Endothelial cell of umbilical vein (primary cell): ENCODE results near the gene NIN. TPM values are rescaled to one million over a fixed set of nuclear protein-coding genes. Genes with fewer than 3 reads are reported as not detected.

Experiments
- BruUV-seq: library from RNA; stranded (reverse); fragments of 400-500 nt; replicated peaks from 2 replicates; lab custom pipeline; 2021; lab: Mats Ljungman, UMichigan
- CTCF ChIA-PET: fragments of 300-600, 350-600 bp; sonication (Branson Sonifier 250); formaldehyde crosslinking; loops from one replicate; lab custom pipeline; 2021; ENCODE audit warnings: antibody characterized with exemption, inconsistent platforms; lab: Charles Lee
- POLR2A ChIA-PET: fragments of 300-600, 350-600 bp; sonication (Branson Sonifier 250); formaldehyde crosslinking; loops from one replicate; lab custom pipeline; 2021; ENCODE audit warnings: antibody characterized with exemption, inconsistent platforms; lab: Charles Lee
- DNase-seq: peaks from one replicate; pipeline ENCODE4 v3.0.0-alpha.2; 2011; ENCODE audit warnings: low read depth, low spot score
- FAIRE-seq: peaks from 2 replicates; lab custom pipeline; 2011; peaks lifted over from hg19 to GRCh38; lab: Jason Lieb, UNC
- H2AFZ ChIP-seq: 2 replicates; pipeline ENCODE4 v1.6.0; 2012; ENCODE audit warnings: low read depth, low read length, control low read depth, inconsistent platforms
- H3K27ac ChIP-seq: 2 replicates; pipeline ENCODE4 v1.5.1; 2011; ENCODE audit warnings: low read depth, mild to moderate bottlenecking, control low read depth, low read length, moderate library complexity; ENCODE audit not compliant: insufficient read depth
- H3K27me3 ChIP-seq, 2 experiments: 2 replicates each; pipeline versions ENCODE4 v1.6.0 to v1.6.1; 2011; ENCODE audit warnings: low read length in 2 of 2, mixed read lengths in 1 of 2; ENCODE audit not compliant: control insufficient read depth in 2 of 2, insufficient read depth in 2 of 2
- H3K36me3 ChIP-seq, 2 experiments: 2 replicates in 1 of 2; 3 replicates in 1 of 2; pipeline ENCODE4 v1.5.1; 2011; ENCODE audit warnings: low read length in 2 of 2, mild to moderate bottlenecking in 1 of 2, moderate library complexity in 1 of 2; ENCODE audit not compliant: control insufficient read depth in 2 of 2, insufficient read depth in 2 of 2; ENCODE audit errors: extremely low read depth in 1 of 2
- H3K4me1 ChIP-seq: 3 replicates; pipeline ENCODE4 v1.5.1; 2011; ENCODE audit warnings: mild to moderate bottlenecking, low read length; ENCODE audit not compliant: control insufficient read depth, insufficient read depth; ENCODE audit errors: extremely low read depth
- H3K4me2 ChIP-seq: 2 replicates; pipeline ENCODE4 v1.6.1; 2011; ENCODE audit warnings: low read length, control low read depth, mixed read lengths; ENCODE audit not compliant: insufficient read depth
- H3K4me3 ChIP-seq, 3 experiments: fragments of 200-600 bp in 1 of 3; sonication (generic), shearing (Covaris generic) in 1 of 3; replicated peaks in 1 of 3; 2 replicates each; pipeline ENCODE4 v1.5.1; 2011 to 2016; ENCODE audit warnings: control low read depth in 3 of 3, low read length in 3 of 3, mild to moderate bottlenecking in 2 of 3, inconsistent platforms in 1 of 3, low read depth in 1 of 3, moderate library complexity in 1 of 3; ENCODE audit not compliant: insufficient read depth in 1 of 3
- H3K79me2 ChIP-seq: 2 replicates; pipeline ENCODE4 v1.6.0; 2012; ENCODE audit warnings: low read length, inconsistent platforms; ENCODE audit not compliant: control insufficient read depth, insufficient read depth
- H3K9ac ChIP-seq: replicated peaks from 2 replicates; pipeline ENCODE3; 2011; ENCODE audit warnings: low read length, control low read depth; ENCODE audit not compliant: insufficient read depth; ENCODE audit errors: extremely low read depth
- H3K9me1 ChIP-seq: replicated peaks from 3 replicates; pipeline ENCODE4 v1.6.0; 2011; ENCODE audit warnings: mild to moderate bottlenecking, low read length; ENCODE audit not compliant: control insufficient read depth, insufficient read depth; ENCODE audit errors: extremely low read depth
- H3K9me3 ChIP-seq: replicated peaks from 2 replicates; pipeline ENCODE4 v1.5.1; 2012; ENCODE audit warnings: low read length, inconsistent platforms; ENCODE audit not compliant: control insufficient read depth, insufficient read depth
- H4K20me1 ChIP-seq: replicated peaks from 2 replicates; pipeline ENCODE3; 2011; ENCODE audit warnings: mild to moderate bottlenecking, low read length; ENCODE audit not compliant: control insufficient read depth, insufficient read depth; ENCODE audit errors: extremely low read depth
- EZH2 ChIP-seq: IDR thresholded peaks from 2 replicates; pipeline ENCODE4 v1.6.1; 2012; ENCODE audit warnings: borderline replicate concordance, low read depth, mild to moderate bottlenecking, moderate library complexity, low read length, inconsistent platforms; ENCODE audit not compliant: severe bottlenecking
- FOS ChIP-seq: IDR thresholded peaks from 2 replicates; pipeline ENCODE4 v1.6.1; 2011; ENCODE audit warnings: mild to moderate bottlenecking, low read length, moderate library complexity, borderline replicate concordance; ENCODE audit not compliant: insufficient read depth
- GATA2 ChIP-seq: IDR thresholded peaks from 2 replicates; pipeline ENCODE4 v1.7.0; 2011; ENCODE audit warnings: low read depth, mild to moderate bottlenecking, moderate library complexity, mixed read lengths, low read length; ENCODE audit not compliant: insufficient read length, insufficient read depth
- JUN ChIP-seq: IDR thresholded peaks from 2 replicates; pipeline ENCODE4 v1.6.1; 2011; ENCODE audit warnings: borderline replicate concordance, low read depth; ENCODE audit not compliant: insufficient read length, insufficient read depth
- MYC ChIP-seq: IDR thresholded peaks from one replicate; pipeline ENCODE4 v1.6.1; 2011; ENCODE audit warnings: mild to moderate bottlenecking, low read depth, low read length
- POLR2A ChIP-seq: IDR thresholded peaks from 2 replicates; pipeline ENCODE4 v1.6.1; 2012; ENCODE audit warnings: low read depth, mild to moderate bottlenecking, control low read depth, low read length
- POLR2AphosphoS5 ChIP-seq: IDR thresholded peaks from 2 replicates; pipeline ENCODE4 v1.6.1; 2012; ENCODE audit warnings: low read depth, mild to moderate bottlenecking, control low read depth, low read length, moderate library complexity; ENCODE audit not compliant: insufficient read depth
- dilution Hi-C: fragments of 300-500 bp; cut with MboI; formaldehyde crosslinking; loops from one replicate; pipeline ENCODE4 v1.15.0; 2019; ENCODE audit warnings: low sequenced_read_pairs; ENCODE audit not compliant: extremely low pct_ligation_motif_present
- intact Hi-C: fragments of 100-400 bp; cut with micrococcal nuclease; formaldehyde crosslinking; loops from one replicate; pipeline ENCODE4 v1.10.0; 2022
- polyA plus RNA-seq, 4 experiments: library from polyadenylated mRNA; depleted of rRNA in 3 of 4; stranded (reverse) in 3 of 4; unstranded in 1 of 4; fragments of >200 nt; gene quantifications; 2 replicates each; pipeline versions ENCODE4 v1.2.1 to v1.2.3, GENCODE V29; 2011 to 2012; ENCODE audit warnings: missing spikeins in 1 of 4
- total RNA-seq: library from RNA; stranded (reverse); gene quantifications from 2 replicates; pipeline ENCODE4 v1.2.3, GENCODE V29; 2021
- TF ChIP-seq, protein P1 (sequence below): IDR thresholded peaks from 2 replicates; pipeline ENCODE4 v1.6.1; 2011; ENCODE audit not compliant: insufficient read depth, insufficient read length

NIN gene
- total and polyA plus RNA-seq, 2 donors (not counting 3 experiments of a cell fraction or from before 2014, with no cell fraction given) = 7.1 to 76.3 TPM

DNA sequence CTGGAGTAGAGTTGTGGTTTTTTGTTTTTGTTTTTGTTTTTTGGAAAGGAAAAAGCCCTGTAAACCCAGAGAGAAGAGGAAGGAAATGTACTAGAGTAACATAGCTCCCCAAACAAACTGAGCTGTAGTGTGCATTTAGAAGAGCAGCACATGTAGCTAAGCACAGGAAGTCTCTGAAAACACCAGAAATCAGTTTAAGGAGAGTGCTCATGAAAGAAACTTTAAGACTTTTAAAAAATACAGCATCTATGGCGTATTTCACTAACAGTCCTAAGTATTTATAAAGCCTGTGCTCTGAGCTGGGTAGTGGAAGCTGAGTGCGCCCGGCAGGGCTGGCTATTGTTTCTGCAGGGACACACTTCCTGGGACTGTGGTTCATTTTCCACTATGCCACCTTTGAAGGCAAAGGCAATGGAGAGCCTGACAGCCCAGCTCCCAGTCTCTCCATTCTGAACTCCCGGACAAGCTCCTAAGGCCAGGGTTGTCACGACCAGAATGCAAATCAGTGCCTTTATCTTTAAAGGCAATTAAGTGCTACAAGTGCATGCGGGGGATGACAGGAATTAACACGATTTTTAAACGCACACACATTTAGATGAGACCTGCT lies 45.4 kb downstream of the NIN start:
- Histone ChIP-seq H3K9me1 (no peaks in the 10 kb centered on the region), H3K27me3 (no peaks in the 10 kb centered on the region), H3K9ac (no peak overlapping the region), H3K9me3 (no peaks in the 10 kb centered on the region), H3K4me1 (peaks cover 19% of the 10 kb centered on the region), H3K4me2 (no peak overlapping the region), H4K20me1 (no peaks in the 10 kb centered on the region), H3K27ac (no peak overlapping the region), H2AFZ (no peak overlapping the region), H3K79me2 (no peaks in the 10 kb centered on the region), H3K36me3 (peaks cover 0 to 3% of the 10 kb centered on the region in 2 experiments), H3K4me3 (no peak overlapping the region)
- dilution Hi-C loops = no loop called here
- ChIA-PET CTCF (interaction anchor here (0.7 to 8.2 kb wide), 7 partner anchors 9 to 465 kb away, joined by 3 to 52 read pairs (median 4); no protein-coding TSS in a partner anchor), POLR2A (no interaction called here)
- FAIRE-seq (no peak), DNase-seq (no peak)
- no peak for TF ChIP-seq MYC
- no peak for TF ChIP-seq POLR2AphosphoS5
- no peak for TF ChIP-seq GATA2
- TF ChIP-seq JUN = no peak
- TF ChIP-seq, protein P1, sequence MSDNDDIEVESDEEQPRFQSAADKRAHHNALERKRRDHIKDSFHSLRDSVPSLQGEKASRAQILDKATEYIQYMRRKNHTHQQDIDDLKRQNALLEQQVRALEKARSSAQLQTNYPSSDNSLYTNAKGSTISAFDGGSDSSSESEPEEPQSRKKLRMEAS = no peak
- no peak for TF ChIP-seq EZH2
- TF ChIP-seq FOS = no peak
- no peak for TF ChIP-seq POLR2A
- intact Hi-C loops = no loop called here
- BruUV-seq = no TSS peak
